Measurements from ENCODE around the gene FNDC10. TPM values are rescaled to one million over a fixed set of nuclear protein-coding genes. Genes with fewer than 3 reads are reported as not detected.
"Not testable (repeated sequence)": the region's sequence is repeated elsewhere in the genome, so short reads cannot be mapped to it uniquely, and the experiment has no call there.

FNDC10 gene
- total and polyA plus RNA-seq, 9 of the 15 experiments (the other 6 are each of a cell fraction or from before 2014, with no cell fraction given): 0.08 to 6.3 (median 1.6) TPM

DNA sequence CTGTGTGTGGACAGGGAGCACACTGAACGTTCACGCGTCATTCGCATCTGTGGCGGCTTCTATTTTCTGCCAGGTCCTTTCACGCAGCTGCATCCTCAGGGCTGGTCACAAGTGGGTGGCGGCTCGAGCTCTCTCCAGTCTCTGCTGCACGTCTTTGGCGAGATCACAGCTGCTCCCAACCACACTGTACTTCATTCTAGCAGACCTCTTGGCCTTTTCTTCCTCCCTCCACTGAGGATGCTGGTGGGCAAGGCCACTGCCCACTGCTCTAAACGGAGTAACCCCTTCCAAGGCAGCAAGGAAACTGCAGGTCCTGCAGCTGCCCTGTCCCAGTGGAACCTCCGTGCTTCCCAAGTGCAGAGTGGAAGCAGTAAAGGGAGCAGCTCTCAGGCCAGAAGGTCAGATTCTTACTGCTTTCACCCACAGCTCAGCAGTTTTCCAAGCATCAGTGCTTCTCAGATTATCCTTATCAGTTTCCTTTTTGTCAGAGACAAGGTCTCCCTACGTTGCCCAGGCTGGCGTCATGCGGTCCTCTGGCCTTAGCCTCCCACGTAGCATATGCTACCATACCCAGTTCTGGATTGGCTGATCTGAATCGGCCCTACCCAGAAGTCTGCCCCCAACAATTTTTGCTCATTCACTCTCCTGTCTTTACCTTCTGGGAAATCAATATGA, 47.8 kb upstream of the FNDC10 start (continued):
- TF ChIP-seq, protein P1, sequence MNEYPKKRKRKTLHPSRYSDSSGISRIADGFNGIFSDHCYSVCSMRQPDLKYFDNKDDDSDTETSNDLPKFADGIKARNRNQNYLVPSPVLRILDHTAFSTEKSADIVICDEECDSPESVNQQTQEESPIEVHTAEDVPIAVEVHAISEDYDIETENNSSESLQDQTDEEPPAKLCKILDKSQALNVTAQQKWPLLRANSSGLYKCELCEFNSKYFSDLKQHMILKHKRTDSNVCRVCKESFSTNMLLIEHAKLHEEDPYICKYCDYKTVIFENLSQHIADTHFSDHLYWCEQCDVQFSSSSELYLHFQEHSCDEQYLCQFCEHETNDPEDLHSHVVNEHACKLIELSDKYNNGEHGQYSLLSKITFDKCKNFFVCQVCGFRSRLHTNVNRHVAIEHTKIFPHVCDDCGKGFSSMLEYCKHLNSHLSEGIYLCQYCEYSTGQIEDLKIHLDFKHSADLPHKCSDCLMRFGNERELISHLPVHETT (CRISPR knock-in tag; conservative IDR thresholded peaks at IDR 0.05 in 1 of 2, IDR thresholded peaks at IDR 0.05 in 1 of 2): peak in 1 of 2 experiments; percentile 58; a peak in 1 of 4 replicates

DNA sequence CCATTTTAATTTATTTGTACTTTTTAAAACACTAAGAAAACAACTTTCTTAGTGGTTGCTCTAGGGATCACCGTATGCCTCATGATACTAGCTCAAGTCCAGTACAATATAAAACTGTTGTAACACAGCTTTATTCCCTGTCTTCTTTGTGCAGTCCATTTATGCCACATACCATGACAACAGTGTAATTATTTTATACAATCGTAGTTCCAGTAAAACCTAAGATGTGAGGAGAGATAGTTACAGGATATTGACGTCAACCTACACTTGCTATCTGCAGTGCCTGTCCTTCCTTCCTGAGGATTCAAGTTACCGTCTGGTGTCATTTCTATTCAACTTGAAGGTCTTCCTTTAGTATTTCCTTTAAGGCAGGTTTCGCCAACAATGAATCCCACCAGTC, 46.4 kb upstream of the FNDC10 start:
- intact Hi-C loops (cut with micrococcal nuclease); H3K4me1 ChIP-seq (replicated peaks in 1 of 2; ENCODE audit: control insufficient read depth in 2 of 2, insufficient read depth in 2 of 2, low read length in 2 of 2); H3K4me2 ChIP-seq (ENCODE audit: insufficient read depth, low read length); BruUV-seq (replicated peaks); H2AFZ ChIP-seq (ENCODE audit: low read depth, low read length); H3K9ac ChIP-seq (ENCODE audit: insufficient read depth in 1 of 2, low read depth in 2 of 2, low read length in 2 of 2); DNase-seq (ENCODE audit: extremely low read depth in 1 of 4, low spot score in 3 of 4); POLR2A ChIA-PET; H3K79me2 ChIP-seq (ENCODE audit: control insufficient read depth, insufficient read depth, low read length); in situ Hi-C loops (cut with MboI); FAIRE-seq; H3K27ac ChIP-seq (ENCODE audit: extremely low read depth, low read depth, low read length); H3K4me3 ChIP-seq; H3K9me3 ChIP-seq (replicated peaks; ENCODE audit: control insufficient read depth, insufficient read depth, low read depth, low read length); H3K9me1 ChIP-seq (ENCODE audit: control insufficient read depth, insufficient read depth, low read length); H3K27me3 ChIP-seq (ENCODE audit: control insufficient read depth in 2 of 2, insufficient read depth in 2 of 2, low read length in 2 of 2); H4K20me1 ChIP-seq (replicated peaks; ENCODE audit: control insufficient read depth, insufficient read depth, low read length); ATAC-seq; CTCF ChIA-PET (ENCODE audit: low intra/inter-chr PET ratio): not testable (repeated sequence)
- H3K36me3 ChIP-seq (ENCODE audit: control insufficient read depth, insufficient read depth, low read length): peaks cover 44% of the 10 kb centered on the region
- 82% methylated on average over 3 of the region's 5 CpGs for WGBS (ENCODE audit: insufficient coverage, low coverage, missing lambda C conversion rate)

DNA sequence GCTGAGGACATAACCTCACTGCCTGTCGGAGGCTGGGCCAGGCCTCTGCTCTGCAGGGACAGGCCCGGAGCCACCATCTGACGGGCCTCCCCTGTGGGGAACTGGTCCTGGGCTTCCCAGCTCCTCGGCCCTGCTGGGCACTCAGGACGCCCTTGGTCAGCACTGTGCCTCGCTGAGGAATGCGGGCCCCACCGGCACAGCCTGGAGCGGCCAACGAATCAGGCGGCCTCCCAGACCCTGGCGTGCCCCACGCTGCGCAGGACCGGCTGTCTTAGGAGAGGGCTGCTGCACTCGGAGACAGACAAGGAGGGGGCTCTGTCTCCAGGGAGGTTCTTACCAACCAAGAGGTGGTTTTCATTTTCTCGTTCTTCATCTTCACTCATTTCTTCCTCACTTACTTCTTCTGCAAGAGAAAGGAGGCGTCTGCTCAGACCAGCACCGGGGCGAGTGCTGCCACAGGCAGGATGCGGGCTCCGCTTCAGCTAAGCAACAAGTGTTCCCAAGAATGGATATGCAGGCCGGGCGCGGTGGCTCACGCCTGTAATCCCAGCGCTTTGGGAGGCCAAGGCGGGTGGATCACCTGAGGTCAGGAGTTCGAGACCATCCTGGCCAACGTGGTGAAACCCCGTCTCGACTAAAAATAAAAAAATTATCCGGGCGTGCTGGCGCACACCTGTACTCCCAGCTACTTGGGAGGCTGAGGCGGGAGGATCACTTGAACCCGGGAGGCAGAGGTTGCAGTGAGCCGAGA, 41.0 kb upstream of the FNDC10 start:
- H3K4me3 ChIP-seq; H3K9me1 ChIP-seq (ENCODE audit: control insufficient read depth, insufficient read depth, low read length); CTCF ChIA-PET (ENCODE audit: low intra/inter-chr PET ratio); H2AFZ ChIP-seq (ENCODE audit: low read depth, low read length); H4K20me1 ChIP-seq (replicated peaks; ENCODE audit: control insufficient read depth, insufficient read depth, low read length); H3K27ac ChIP-seq (ENCODE audit: extremely low read depth, low read depth, low read length); FAIRE-seq; ATAC-seq; BruUV-seq (replicated peaks); intact Hi-C loops (cut with micrococcal nuclease); in situ Hi-C loops (cut with MboI); H3K9ac ChIP-seq (ENCODE audit: insufficient read depth in 1 of 2, low read depth in 2 of 2, low read length in 2 of 2); H3K9me3 ChIP-seq (replicated peaks; ENCODE audit: control insufficient read depth, insufficient read depth, low read depth, low read length); H3K27me3 ChIP-seq (ENCODE audit: control insufficient read depth in 2 of 2, insufficient read depth in 2 of 2, low read length in 2 of 2); DNase-seq (ENCODE audit: extremely low read depth in 1 of 4, low spot score in 3 of 4); H3K4me2 ChIP-seq (ENCODE audit: insufficient read depth, low read length); H3K4me1 ChIP-seq (replicated peaks in 1 of 2; ENCODE audit: control insufficient read depth in 2 of 2, insufficient read depth in 2 of 2, low read length in 2 of 2); POLR2A ChIA-PET; H3K79me2 ChIP-seq (ENCODE audit: control insufficient read depth, insufficient read depth, low read length): not testable (repeated sequence)
- WGBS (ENCODE audit: insufficient coverage, low coverage, missing lambda C conversion rate): 97% methylated on average over 8 of the region's 38 CpGs
- peaks cover 20% of the 10 kb centered on the region; the same call in 1 of the 3 replicates for H3K36me3 ChIP-seq (ENCODE audit: control insufficient read depth, insufficient read depth, low read length)

DNA sequence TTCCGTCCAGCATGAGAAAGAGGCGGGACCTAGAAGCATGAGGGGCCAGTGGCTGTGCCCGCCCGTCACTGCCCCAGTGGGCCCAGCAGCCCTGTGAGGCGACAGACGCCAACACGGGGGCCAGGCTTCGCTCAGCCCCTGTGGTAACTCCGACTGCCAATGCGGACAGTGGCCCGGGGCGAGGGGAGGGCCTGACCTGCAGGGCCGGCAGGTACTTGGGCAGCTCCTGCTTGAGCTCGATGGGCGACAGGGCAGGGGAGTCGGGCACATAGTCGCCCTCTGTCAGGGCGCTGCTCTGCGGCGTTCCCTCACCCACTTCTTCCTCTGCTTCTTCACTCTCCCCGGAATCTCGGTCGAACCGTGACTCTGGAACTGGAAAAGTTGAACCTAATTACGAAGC, 40.1 kb upstream of the FNDC10 start:
- POLR2A ChIA-PET; DNase-seq (ENCODE audit: extremely low read depth in 1 of 4, low spot score in 3 of 4); H3K27ac ChIP-seq (ENCODE audit: extremely low read depth, low read depth, low read length); CTCF ChIA-PET (ENCODE audit: low intra/inter-chr PET ratio); in situ Hi-C loops (cut with MboI); FAIRE-seq; H3K4me3 ChIP-seq; H3K9me1 ChIP-seq (ENCODE audit: control insufficient read depth, insufficient read depth, low read length); H3K4me1 ChIP-seq (replicated peaks in 1 of 2; ENCODE audit: control insufficient read depth in 2 of 2, insufficient read depth in 2 of 2, low read length in 2 of 2); intact Hi-C loops (cut with micrococcal nuclease); H4K20me1 ChIP-seq (replicated peaks; ENCODE audit: control insufficient read depth, insufficient read depth, low read length); H3K9me3 ChIP-seq (replicated peaks; ENCODE audit: control insufficient read depth, insufficient read depth, low read depth, low read length); H3K79me2 ChIP-seq (ENCODE audit: control insufficient read depth, insufficient read depth, low read length); BruUV-seq (replicated peaks); ATAC-seq; H3K27me3 ChIP-seq (ENCODE audit: control insufficient read depth in 2 of 2, insufficient read depth in 2 of 2, low read length in 2 of 2); H2AFZ ChIP-seq (ENCODE audit: low read depth, low read length); H3K9ac ChIP-seq (ENCODE audit: insufficient read depth in 1 of 2, low read depth in 2 of 2, low read length in 2 of 2); H3K4me2 ChIP-seq (ENCODE audit: insufficient read depth, low read length): not testable (repeated sequence)
- peaks cover 20% of the 10 kb centered on the region; the same call in 1 of the 3 replicates for H3K36me3 ChIP-seq (ENCODE audit: control insufficient read depth, insufficient read depth, low read length)
- 88% methylated on average over 6 of the region's 25 CpGs for WGBS (ENCODE audit: insufficient coverage, low coverage, missing lambda C conversion rate)

Data from K562 (cell line).